Loucy (cell line): ENCODE data around the gene CEP83.

Source experiments
- H2AFZ ChIP-seq: fragments of 200-600 bp; sonication (generic); 2 replicates; pipeline ENCODE4 v1.6.0; 2016; ENCODE audit warnings: antibody characterized with exemption, mild to moderate bottlenecking, low read length, moderate library complexity
- H3F3A ChIP-seq: fragments of 200-600 bp; 2 replicates; pipeline ENCODE4 v1.6.0; 2016; ENCODE audit warnings: antibody characterized with exemption, low read depth, mild to moderate bottlenecking
- H3K27me3 ChIP-seq: fragments of 200-600 bp; sonication (generic); 2 replicates; pipeline ENCODE4 v1.6.1; 2014; ENCODE audit warnings: low read length, mild to moderate bottlenecking; ENCODE audit not compliant: insufficient read depth, poor library complexity, severe bottlenecking
- H3K36me3 ChIP-seq: fragments of 200-600 bp; sonication (generic); 2 replicates; pipeline ENCODE4 v1.6.1; 2016; ENCODE audit warnings: low read length; ENCODE audit not compliant: insufficient read depth
- H3K4me1 ChIP-seq: fragments of 200-600 bp; sonication (generic); 2 replicates; pipeline ENCODE4 v1.5.1; 2014; ENCODE audit warnings: low read length, mild to moderate bottlenecking; ENCODE audit not compliant: insufficient read depth, poor library complexity, severe bottlenecking
- H3K4me2 ChIP-seq: fragments of 200-600 bp; sonication (generic); 2 replicates; pipeline ENCODE4 v1.6.0; 2014; ENCODE audit warnings: antibody characterized with exemption, low read length, low read depth, mild to moderate bottlenecking; ENCODE audit not compliant: poor library complexity, severe bottlenecking
- H3K4me3 ChIP-seq: fragments of 200-600 bp; sonication (generic); 2 replicates; pipeline ENCODE4 v1.5.1; 2014; ENCODE audit warnings: low read length, mild to moderate bottlenecking, mixed read lengths; ENCODE audit not compliant: poor library complexity, severe bottlenecking
- H3K79me2 ChIP-seq: fragments of 200-600 bp; sonication (generic); 2 replicates; pipeline ENCODE4 v1.6.1; 2014; ENCODE audit warnings: low read length; ENCODE audit not compliant: insufficient read depth
- H3K9ac ChIP-seq: fragments of 200-600 bp; sonication (generic); 2 replicates; pipeline ENCODE4 v1.6.0; 2014; ENCODE audit warnings: mild to moderate bottlenecking, low read depth, low read length, moderate library complexity; ENCODE audit not compliant: poor library complexity, severe bottlenecking
- H3K9me2 ChIP-seq: fragments of 200-600 bp; sonication (generic); replicated peaks from 2 replicates; pipeline ENCODE4 v1.6.1; 2016; ENCODE audit warnings: low read depth, low read length, mixed read lengths
- H3K9me3 ChIP-seq: fragments of 200-600 bp; sonication (generic); 2 replicates; pipeline ENCODE4 v1.6.1; 2014; ENCODE audit warnings: mild to moderate bottlenecking, antibody characterized with exemption, low read length, low read depth; ENCODE audit not compliant: insufficient read depth
- H4K20me1 ChIP-seq: fragments of 200-600 bp; sonication (generic); 2 replicates; pipeline ENCODE4 v1.6.0; 2014; ENCODE audit warnings: antibody characterized with exemption, low read length, mild to moderate bottlenecking; ENCODE audit not compliant: insufficient read depth, poor library complexity, severe bottlenecking
- EZH2phosphoT487 ChIP-seq: fragments of 200-600 bp; IDR thresholded peaks from 2 replicates; pipeline ENCODE4 v1.6.1; 2018; ENCODE audit warnings: antibody characterized with exemption, mild to moderate bottlenecking, moderate library complexity, borderline replicate concordance
- TF ChIP-seq, protein P1 (sequence below): fragments of 200-600 bp; sonication (generic); conservative IDR thresholded peaks from 2 replicates; pipeline ENCODE4 v1.5.1; 2014; ENCODE audit warnings: mild to moderate bottlenecking, antibody characterized with exemption, low read length

CEP83 gene

DNA sequence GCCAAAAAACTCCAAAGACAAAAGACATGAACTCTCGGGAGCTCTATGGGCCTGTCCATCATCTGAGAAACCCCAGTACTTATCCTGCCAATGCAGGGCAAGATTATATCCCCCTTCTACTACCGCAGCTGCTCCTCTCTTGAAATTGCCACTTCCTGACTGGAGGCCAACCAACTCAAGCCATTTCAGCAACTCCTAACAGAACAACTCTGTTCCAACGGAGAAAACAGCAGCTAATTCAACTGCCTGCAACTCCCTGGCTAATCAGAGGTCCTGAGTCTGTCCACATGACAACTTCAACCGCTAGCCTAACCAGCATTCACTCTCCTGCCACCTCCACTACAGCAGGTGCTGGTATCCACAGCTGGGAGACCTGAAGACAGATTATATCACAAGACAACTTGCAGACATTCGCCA, 24.1 kb downstream of the CEP83 start:
- Histone ChIP-seq H3K79me2 (peaks cover 76% of the 10 kb centered on the region), H3F3A (peaks cover 11% of the 10 kb centered on the region; the same call in 1 of the 2 replicates), H3K36me3 (peaks cover 5% of the 10 kb centered on the region; the same call in 1 of the 2 replicates), H3K9me2 (no peaks in the 10 kb centered on the region), H3K9me3 (peaks cover 2% of the 10 kb centered on the region; the same call in 1 of the 2 replicates), H2AFZ (peak overlapping the region; percentile 40), H3K4me3 (peak overlapping the region; percentile 69), H3K27me3 (no peaks in the 10 kb centered on the region), H3K4me1 (peaks cover 27% of the 10 kb centered on the region), H3K4me2 (peak overlapping the region; percentile 89), H4K20me1 (no peaks in the 10 kb centered on the region), H3K9ac (peak overlapping the region; percentile 73)
- TF ChIP-seq, protein P1, sequence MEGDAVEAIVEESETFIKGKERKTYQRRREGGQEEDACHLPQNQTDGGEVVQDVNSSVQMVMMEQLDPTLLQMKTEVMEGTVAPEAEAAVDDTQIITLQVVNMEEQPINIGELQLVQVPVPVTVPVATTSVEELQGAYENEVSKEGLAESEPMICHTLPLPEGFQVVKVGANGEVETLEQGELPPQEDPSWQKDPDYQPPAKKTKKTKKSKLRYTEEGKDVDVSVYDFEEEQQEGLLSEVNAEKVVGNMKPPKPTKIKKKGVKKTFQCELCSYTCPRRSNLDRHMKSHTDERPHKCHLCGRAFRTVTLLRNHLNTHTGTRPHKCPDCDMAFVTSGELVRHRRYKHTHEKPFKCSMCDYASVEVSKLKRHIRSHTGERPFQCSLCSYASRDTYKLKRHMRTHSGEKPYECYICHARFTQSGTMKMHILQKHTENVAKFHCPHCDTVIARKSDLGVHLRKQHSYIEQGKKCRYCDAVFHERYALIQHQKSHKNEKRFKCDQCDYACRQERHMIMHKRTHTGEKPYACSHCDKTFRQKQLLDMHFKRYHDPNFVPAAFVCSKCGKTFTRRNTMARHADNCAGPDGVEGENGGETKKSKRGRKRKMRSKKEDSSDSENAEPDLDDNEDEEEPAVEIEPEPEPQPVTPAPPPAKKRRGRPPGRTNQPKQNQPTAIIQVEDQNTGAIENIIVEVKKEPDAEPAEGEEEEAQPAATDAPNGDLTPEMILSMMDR, result no peak
- TF ChIP-seq EZH2phosphoT487, result no peak

DNA sequence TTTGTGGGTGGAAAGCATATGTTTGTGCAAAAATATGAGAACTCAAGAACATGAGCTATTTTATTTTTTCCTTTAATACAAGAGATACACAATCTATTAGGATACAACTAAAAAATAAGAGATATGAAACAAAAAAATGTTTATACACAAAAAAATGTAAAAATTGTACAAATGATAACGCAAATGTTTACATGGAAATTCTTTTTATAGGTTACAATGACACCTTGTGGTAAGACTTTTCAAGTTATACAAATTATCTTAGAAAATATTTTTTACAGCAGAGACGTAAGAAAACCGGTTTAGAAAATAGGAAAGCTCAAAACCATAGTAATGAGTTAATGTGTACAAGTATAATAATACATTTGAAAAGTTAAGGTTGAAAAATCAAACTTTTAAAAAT, 25.5 kb downstream of the CEP83 start:
- no peak for TF ChIP-seq EZH2phosphoT487
- TF ChIP-seq, protein P1, result peak; percentile 70
- Histone ChIP-seq H3K9me3 (peaks cover 10% of the 10 kb centered on the region; the same call in 1 of the 2 replicates), H4K20me1 (no peaks in the 10 kb centered on the region), H3K9ac (peak overlapping the region; percentile 73), H3F3A (peaks cover 11% of the 10 kb centered on the region; the same call in 1 of the 2 replicates), H2AFZ (no peak overlapping the region), H3K4me1 (peaks cover 27% of the 10 kb centered on the region), H3K27me3 (no peaks in the 10 kb centered on the region), H3K4me3 (no peak overlapping the region), H3K4me2 (peak overlapping the region; percentile 89), H3K36me3 (peaks cover 5% of the 10 kb centered on the region; the same call in 1 of the 2 replicates), H3K79me2 (peaks cover 80% of the 10 kb centered on the region), H3K9me2 (no peaks in the 10 kb centered on the region)

DNA sequence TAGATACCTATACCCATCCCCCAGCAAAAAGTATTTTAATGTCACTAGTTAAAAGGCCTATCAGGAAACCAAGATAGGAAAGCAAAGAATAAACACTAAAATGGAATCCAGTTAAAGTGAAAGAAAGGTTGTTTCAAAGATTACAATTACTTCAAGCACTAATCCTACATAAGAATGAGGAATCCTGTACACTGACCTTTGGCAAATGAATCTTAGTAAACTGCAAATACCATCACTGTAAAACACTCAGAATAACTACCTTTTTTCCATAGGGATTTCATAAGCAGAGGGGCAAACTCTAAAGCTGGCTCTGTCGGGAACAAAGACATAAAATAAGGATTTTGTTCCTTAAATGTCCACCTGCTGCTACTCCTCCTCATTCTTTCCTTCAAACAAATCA, 25.9 kb downstream of the CEP83 start:
- Histone ChIP-seq H3K4me3 (no peak overlapping the region), H3K27me3 (no peaks in the 10 kb centered on the region), H3K4me1 (peaks cover 27% of the 10 kb centered on the region), H3K9ac (no peak overlapping the region), H3K4me2 (no peak overlapping the region), H3K79me2 (peaks cover 80% of the 10 kb centered on the region), H3K9me2 (no peaks in the 10 kb centered on the region), H4K20me1 (no peaks in the 10 kb centered on the region), H3K9me3 (peaks cover 10% of the 10 kb centered on the region; the same call in 1 of the 2 replicates), H3K36me3 (peaks cover 5% of the 10 kb centered on the region; the same call in 1 of the 2 replicates), H3F3A (peaks cover 11% of the 10 kb centered on the region; the same call in 1 of the 2 replicates), H2AFZ (no peak overlapping the region)
- no peak for TF ChIP-seq EZH2phosphoT487
- TF ChIP-seq, protein P1, result no peak
